ENCODE results near the gene PDE6B. TPM values are rescaled to one million over a fixed set of nuclear protein-coding genes. Genes with fewer than 3 reads are reported as not detected.
"Not testable (repeated sequence)": the region's sequence is repeated elsewhere in the genome, so short reads cannot be mapped to it uniquely, and the experiment has no call there.

The PDE6B gene
- total RNA-seq, 1 donor from 2014 or later: 5.5 TPM

DNA sequence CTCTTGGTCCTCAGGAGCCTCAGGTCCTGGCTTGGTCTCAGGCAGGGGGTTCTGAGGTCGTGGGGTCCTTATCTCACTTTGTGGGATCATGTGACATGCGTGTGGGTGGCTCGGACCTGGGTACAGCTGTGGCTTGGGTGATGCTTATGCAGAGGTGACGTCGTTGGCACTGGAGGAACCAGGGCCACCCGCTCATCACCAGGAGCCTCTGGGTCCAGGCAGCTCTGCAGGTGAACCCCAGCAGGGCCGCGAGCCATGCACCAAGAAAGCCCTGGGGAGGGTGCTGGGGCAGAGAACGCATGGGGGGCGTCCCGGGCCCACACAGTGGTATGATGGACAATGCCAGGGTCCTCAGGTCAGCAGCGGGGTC lies 40.0 kb downstream of the PDE6B start:
- intact Hi-C loops (cut with DNase I): no loop called here
- Histone ChIP-seq H3K4me1 (peaks cover 17% of the 10 kb centered on the region), H3K36me3 (peaks cover 2% of the 10 kb centered on the region), H3K27me3 (ENCODE audit: low read depth) (no peaks in the 10 kb centered on the region), H3K4me3 (no peak overlapping the region), H3K27ac (no peak overlapping the region), H3K9me3 (no peaks in the 10 kb centered on the region)
- TF ChIP-seq CTCF (IDR thresholded peaks at IDR 0.05): no peak
- peak; percentile 40 for DNase-seq
- ATAC-seq: no peak

DNA sequence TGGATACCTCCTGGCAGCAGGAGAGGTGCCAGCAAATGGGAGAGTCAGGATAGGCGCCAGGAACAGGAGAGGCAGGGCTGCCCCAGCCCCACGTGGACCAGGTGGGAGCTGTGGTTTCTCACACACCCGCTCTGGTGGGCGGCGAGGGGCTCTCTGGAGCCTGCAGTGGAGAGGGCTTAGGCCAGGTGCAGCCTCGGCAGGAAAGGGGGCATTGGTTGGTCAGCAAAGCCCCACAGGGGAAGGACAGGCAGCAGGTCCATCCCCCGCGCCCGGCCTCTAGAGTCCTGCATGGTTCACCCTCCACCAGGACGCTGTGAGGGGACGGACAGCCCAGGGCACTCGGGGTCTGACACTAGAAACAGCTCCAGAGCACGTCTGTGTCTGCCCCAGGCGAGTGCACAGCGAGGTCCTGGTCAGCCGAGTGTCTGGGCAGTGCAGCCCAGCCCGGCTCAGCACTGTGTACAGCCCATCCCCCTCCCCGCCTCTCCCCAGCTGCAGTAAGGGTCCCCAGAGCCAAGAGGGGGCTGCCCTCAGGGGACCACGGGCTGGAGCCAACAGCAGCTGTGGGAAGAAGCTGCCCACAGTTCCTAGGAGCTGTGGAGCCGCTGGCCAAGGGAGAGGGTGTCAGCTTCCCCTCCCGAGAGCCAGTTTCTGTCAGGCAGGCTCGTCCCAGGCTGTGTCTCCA lies 40.5 kb downstream of the PDE6B start:
- Histone ChIP-seq H3K4me3 (no peak overlapping the region), H3K4me1 (peaks cover 17% of the 10 kb centered on the region), H3K9me3 (no peaks in the 10 kb centered on the region), H3K36me3 (peaks cover 7% of the 10 kb centered on the region), H3K27ac (no peak overlapping the region), H3K27me3 (ENCODE audit: low read depth) (no peaks in the 10 kb centered on the region)
- ATAC-seq (no peak), DNase-seq (peak; percentile 42)
- intact Hi-C loops (cut with DNase I): no loop called here
- no peak for TF ChIP-seq CTCF (IDR thresholded peaks at IDR 0.05)

DNA sequence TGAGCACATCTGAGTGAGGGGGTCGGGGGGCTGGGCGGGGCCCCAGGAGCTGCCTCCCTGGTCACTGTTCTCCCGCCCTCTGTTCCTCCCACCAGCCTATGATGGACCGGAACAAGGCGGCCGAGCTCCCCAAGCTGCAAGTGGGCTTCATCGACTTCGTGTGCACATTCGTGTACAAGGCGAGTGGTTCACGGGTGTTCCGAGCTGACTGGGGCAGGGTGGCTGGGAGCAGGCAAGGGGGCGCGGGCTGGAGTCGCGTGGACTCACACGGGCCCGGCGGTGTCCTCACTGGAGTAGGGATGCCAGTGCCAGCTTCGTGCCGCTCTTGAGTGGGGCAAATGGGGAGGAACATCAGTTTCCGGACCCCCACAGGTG lies 41.0 kb downstream of the PDE6B start:
- no peak for TF ChIP-seq CTCF (IDR thresholded peaks at IDR 0.05)
- Histone ChIP-seq H3K9me3 (no peaks in the 10 kb centered on the region), H3K4me3 (no peak overlapping the region), H3K4me1 (peaks cover 17% of the 10 kb centered on the region), H3K27me3 (ENCODE audit: low read depth) (no peaks in the 10 kb centered on the region), H3K36me3 (peaks cover 12% of the 10 kb centered on the region), H3K27ac (no peak overlapping the region)
- DNase-seq (peak; percentile 44), ATAC-seq (no peak)
- intact Hi-C loops (cut with DNase I): no loop called here

DNA sequence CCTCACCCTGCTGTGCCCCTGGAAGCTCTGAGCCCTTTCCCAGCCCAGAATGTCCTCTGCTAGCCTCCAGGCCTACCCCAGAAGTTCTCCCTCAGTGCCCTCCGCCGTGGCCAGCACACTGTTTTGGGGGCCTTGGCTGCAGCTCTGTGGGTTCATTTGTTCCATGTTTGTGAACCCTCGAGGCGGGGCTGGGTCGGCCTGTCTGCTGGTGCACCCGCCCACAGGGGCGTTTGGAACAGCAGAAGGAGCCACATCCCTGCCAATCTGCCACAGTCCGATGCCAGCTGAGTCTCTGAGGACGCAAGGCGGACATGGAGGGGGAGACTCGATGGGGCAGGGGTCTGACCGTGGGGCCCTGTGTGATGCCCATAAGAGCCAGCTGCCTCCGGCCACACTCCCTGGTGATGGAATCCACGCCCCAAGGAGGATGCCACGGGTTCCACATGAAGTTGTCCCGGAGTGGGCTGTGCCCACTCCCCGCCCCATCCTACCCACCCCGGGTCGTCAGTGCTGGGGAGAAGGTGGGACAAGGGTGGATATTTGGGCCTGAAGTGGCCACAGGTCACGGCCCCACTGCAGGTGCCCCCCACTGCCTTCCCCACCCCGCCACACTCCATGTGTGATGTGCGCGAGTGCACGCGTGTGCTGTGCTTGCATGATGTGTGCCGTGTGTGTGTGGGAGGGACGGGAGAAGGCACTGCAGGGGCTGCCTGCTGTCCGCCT lies 41.6 kb downstream of the PDE6B start:
- ATAC-seq: no peak
- peak; percentile 44 for DNase-seq
- Histone ChIP-seq H3K27me3 (ENCODE audit: low read depth) (no peaks in the 10 kb centered on the region), H3K9me3 (no peaks in the 10 kb centered on the region), H3K4me1 (peaks cover 17% of the 10 kb centered on the region), H3K4me3 (no peak overlapping the region), H3K27ac (no peak overlapping the region), H3K36me3 (peaks cover 18% of the 10 kb centered on the region)
- intact Hi-C loops (cut with DNase I): no loop called here
- no peak for TF ChIP-seq CTCF (IDR thresholded peaks at IDR 0.05)

GRCh38 chr4:667545-667925 lies 42.2 kb downstream of the PDE6B start:
- no peak overlapping the region for H3K4me3 ChIP-seq
- no peaks in the 10 kb centered on the region for H3K9me3 ChIP-seq
- H3K36me3 ChIP-seq: peaks cover 23% of the 10 kb centered on the region
- H3K27ac ChIP-seq: no peak overlapping the region
- ATAC-seq: no peak
- no peak for TF ChIP-seq CTCF (IDR thresholded peaks at IDR 0.05)
- no peaks in the 10 kb centered on the region for H3K27me3 ChIP-seq (ENCODE audit: low read depth)
- intact Hi-C loops (cut with DNase I): no loop called here
- DNase-seq: peak; percentile 32
- peaks cover 17% of the 10 kb centered on the region for H3K4me1 ChIP-seq

GRCh38 chr4:668219-668618 lies 42.8 kb downstream of the PDE6B start:
- intact Hi-C loops (cut with DNase I); DNase-seq; H3K27ac ChIP-seq; ATAC-seq; H3K27me3 ChIP-seq (ENCODE audit: low read depth); H3K4me3 ChIP-seq; H3K9me3 ChIP-seq: not testable (repeated sequence)
- Histone ChIP-seq H3K4me1 (peaks cover 20% of the 10 kb centered on the region), H3K36me3 (peaks cover 27% of the 10 kb centered on the region)

- H3K27ac ChIP-seq; ATAC-seq; H3K4me3 ChIP-seq; intact Hi-C loops (cut with DNase I); DNase-seq; H3K27me3 ChIP-seq (ENCODE audit: low read depth); H3K9me3 ChIP-seq: not testable (repeated sequence)
- H3K36me3 ChIP-seq: peaks cover 27% of the 10 kb centered on the region
- peaks cover 13% of the 10 kb centered on the region for H3K4me1 ChIP-seq
These were observed 44.6 kb downstream of the PDE6B start for GRCh38 chr4:669806-670559.

Measured in lower lobe of right lung (tissue), 2 donors.